HG02870 (cell line): ENCODE measurements around the gene ANO7.

Experiments used
- ATAC-seq: cut with Tn5 transposase; IDR thresholded peaks from one replicate; pipeline ENCODE4 v1.9.1; 2021; ENCODE audit warnings: mild to moderate bottlenecking, moderate library complexity; ENCODE audit not compliant: unreplicated experiment

The ANO7 gene

GRCh38 chr2:241225545-241225944 lies 37.1 kb downstream of the ANO7 start:
- no peak for ATAC-seq

GRCh38 chr2:241225983-241226382 lies 37.5 kb downstream of the ANO7 start:
- no peak for ATAC-seq

- no peak for ATAC-seq
Measured at GRCh38 chr2:241226723-241227572, 38.5 kb downstream of the ANO7 start.

- no peak for ATAC-seq
Measured at GRCh38 chr2:241227594-241227993, 39.1 kb downstream of the ANO7 start.

- no peak for ATAC-seq
Measured at GRCh38 chr2:241228081-241228859, 39.8 kb downstream of the ANO7 start.

- no peak for ATAC-seq
Measured at GRCh38 chr2:241228860-241229516, 40.5 kb downstream of the ANO7 start.

GRCh38 chr2:241229563-241230401 lies 41.3 kb downstream of the ANO7 start:
- no peak for ATAC-seq

GRCh38 chr2:241230435-241230834 lies 42.0 kb downstream of the ANO7 start:
- ATAC-seq: no peak

- ATAC-seq: no peak
Measured at GRCh38 chr2:241232736-241233575, 44.5 kb downstream of the ANO7 start.

GRCh38 chr2:241234066-241234790 lies 45.8 kb downstream of the ANO7 start:
- no peak for ATAC-seq

- no peak for ATAC-seq
Measured at GRCh38 chr2:241234962-241235740, 46.7 kb downstream of the ANO7 start.

- no peak for ATAC-seq
Measured at GRCh38 chr2:241235859-241236593, 47.5 kb downstream of the ANO7 start.

GRCh38 chr2:241237047-241237446 lies 48.6 kb downstream of the ANO7 start:
- ATAC-seq: no peak

GRCh38 chr2:241237949-241238371 lies 49.5 kb downstream of the ANO7 start:
- ATAC-seq: no peak

- ATAC-seq: no peak
Measured at GRCh38 chr2:241238693-241239198, 50.3 kb downstream of the ANO7 start.

- no peak for ATAC-seq
Measured at GRCh38 chr2:241239552-241240202, 51.2 kb downstream of the ANO7 start.
